Medulla oblongata (tissue), 1 donor: ENCODE results near the gene FBXO4.
A peak's percentile ranks its signal among the peaks of the same experiment; 100 is the strongest.
"Not testable (repeated sequence)": the region's sequence is repeated elsewhere in the genome, so short reads cannot be mapped to it uniquely, and the experiment has no call there.

Experiments
- DNase-seq: peaks from one replicate; pipeline ENCODE4 v3.0.0-alpha.2; 2015; ENCODE audit errors: extremely low spot score

The FBXO4 gene

DNA sequence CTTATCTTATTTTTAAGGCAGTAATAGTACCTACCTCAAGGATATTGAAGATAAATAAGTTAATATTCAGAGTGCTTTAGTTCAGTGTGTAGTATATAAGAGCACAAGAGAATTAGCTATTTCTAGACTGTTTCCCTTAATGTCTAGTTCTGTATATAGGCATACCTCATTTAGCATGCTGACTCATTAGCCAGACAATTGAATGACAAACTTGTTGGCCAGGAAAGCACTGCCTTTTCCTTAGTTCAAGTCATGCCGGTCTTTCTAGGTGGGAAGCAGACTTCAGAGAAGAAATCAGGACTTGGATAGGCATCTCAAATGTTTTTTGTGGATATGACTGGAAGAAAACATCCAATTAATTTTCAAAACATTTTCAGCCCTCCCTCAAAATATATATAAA lies 3.2 kb upstream of the FBXO4 start:
- DNase-seq = no peak

DNA sequence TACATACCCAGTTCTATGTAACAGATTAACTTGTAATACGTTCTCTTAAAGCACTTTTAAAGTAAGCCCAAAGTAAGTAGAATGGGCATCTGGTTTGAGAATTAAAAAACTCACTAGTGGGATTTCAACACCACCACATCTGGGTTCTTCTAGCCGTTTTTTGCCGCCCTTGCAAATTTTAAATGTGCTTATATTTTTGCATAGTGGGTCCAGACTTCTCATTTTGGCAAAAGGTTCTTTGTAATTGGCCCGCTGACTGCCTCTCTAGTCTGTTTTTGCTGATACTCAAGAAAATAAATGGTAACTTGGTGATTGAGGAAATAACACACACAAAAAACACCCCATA lies 582 bp upstream of the FBXO4 start:
- no peak for DNase-seq

DNA sequence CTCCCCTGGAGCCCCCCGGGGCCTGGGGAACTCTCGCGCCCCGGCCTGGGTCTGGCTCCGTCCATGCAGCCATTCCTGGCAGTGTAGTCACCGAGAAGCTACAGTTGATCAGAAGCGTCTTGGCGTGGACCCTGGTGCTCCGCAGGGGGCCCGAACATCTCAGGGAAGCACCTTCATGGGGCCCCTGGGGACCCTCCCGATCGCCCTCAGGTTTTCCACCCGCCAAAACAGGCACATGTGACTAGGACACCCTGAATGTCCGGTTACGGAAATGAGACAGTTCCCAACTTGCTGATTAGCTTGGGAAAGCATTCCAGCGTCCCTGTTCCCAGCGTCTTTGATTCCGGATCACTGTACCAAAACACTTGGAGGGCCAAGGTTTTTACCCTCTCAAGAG lies 472 bp downstream of the FBXO4 start:
- peak; percentile 47 for DNase-seq

DNA sequence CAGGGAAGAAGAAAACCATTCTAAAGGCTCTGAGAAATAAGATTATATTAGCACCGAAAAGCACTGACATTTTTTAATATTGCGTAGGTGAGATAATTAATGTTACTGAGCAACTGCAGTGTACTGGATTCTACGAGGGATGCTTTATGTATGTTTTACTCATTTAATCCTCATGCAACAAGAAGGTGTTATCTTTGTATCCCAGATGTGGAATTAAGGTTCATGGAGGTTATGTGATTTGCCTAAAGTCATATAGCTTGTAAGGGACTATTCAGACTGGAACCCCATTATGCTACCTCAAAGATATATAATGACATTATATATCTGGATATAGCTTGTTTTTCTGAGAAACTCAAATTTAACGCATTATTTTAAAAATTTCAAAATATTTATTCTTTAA lies 2.5 kb downstream of the FBXO4 start:
- no peak for DNase-seq

DNA sequence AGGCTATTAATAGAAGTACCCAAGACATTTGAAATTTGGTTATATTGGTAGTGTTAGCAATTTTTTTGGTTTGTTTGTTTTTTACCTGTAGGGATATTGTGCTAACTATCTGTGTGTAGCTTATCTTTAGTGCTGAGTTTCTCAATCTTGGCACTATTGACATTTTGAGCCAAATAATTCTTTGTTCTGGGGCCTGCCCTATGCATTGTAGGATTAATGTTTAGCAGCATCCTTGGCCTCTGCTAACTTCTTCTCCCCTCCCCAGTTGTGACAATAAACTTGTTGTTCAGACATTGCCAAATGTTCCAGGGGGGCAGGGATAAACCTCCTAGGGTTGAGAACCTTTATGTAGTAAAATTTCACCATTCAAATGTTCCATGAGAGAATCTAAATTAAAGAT lies 4.0 kb downstream of the FBXO4 start:
- DNase-seq = no peak

DNA sequence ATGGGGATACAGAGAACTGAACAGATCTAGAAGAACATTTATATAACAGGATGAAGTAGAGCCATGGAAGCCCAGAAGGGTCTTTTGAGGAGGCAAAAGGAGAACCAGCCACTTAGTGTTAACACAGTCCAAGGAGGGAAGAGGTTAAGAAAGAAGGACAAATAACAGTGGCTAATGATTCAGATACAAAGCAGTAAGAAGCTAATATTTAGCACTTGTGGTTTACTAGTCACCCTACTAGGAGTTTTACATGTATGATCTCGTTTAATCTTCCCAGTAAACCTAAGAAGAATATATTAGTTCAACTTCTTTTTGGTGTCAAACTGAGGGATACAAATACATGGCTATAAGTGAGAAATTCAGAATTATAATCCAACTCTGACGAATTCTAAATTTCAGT lies 7.7 kb downstream of the FBXO4 start:
- DNase-seq = no peak

DNA sequence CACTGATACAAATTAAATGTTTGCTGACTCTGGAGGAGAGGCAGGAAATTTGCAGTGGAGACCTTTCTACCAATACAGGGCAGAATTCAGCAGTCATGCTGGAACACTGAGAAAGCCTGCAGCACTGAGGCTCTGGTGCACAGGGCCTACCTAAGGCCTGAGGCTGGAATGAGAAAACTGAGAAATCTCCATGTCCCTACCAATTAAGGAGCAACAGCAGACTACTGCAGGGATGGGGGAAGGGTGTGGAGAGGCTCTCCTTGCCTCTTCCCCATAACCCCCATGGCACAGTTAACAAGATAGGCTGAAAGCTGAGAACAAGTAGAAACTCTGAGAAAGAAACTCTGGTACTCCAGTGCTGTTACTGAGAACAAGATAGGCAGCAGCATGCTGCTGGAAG lies 10.5 kb downstream of the FBXO4 start:
- no peak for DNase-seq

DNA sequence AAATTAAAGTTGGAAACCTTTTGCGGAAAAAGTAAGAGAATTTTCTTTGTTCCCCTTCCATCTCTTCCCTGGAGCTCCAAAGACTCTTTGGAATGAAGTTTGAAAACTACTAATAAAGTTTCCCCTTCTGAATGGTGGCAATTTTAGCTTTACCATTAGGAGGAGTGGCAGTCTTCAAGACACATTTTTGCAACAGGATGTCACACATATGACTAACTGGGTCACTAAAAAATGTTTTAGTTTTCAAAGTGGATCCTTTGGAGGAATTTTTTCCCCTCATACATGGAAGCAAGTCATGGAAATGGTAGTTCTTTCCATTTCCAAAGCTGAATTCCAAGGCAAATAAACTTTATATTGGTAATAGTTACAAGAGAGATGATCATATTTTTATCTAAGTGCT lies 15.6 kb downstream of the FBXO4 start:
- DNase-seq = no peak

DNA sequence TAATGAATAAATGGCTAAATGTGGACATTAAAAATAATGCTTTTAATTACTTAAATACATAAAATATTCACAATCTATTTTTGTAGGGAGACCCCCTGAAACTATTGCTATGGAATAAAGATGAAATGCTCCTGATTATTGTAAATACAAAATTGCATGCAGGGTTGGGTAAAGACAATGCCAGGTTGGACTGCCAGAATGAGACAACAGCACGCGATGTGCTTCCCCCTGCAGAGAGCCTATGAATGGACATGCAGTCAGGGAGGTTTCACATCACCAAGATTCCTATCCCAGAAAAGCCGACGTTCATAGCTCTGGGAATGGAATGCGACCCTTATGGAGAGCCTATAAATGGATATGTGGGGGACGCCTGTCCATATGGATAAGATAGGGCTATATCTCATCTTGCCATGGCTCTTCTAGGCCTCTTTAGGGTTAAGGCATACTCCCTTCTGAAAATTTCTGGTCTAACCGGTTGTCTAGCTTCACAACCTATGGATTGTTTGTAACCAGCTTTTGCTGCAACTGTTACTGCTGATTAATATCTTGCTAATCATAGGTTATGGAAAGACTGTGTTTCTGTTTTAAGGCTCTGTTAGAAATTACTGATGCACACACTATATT lies 20.4 kb downstream of the FBXO4 start:
- not testable (repeated sequence) for DNase-seq

DNA sequence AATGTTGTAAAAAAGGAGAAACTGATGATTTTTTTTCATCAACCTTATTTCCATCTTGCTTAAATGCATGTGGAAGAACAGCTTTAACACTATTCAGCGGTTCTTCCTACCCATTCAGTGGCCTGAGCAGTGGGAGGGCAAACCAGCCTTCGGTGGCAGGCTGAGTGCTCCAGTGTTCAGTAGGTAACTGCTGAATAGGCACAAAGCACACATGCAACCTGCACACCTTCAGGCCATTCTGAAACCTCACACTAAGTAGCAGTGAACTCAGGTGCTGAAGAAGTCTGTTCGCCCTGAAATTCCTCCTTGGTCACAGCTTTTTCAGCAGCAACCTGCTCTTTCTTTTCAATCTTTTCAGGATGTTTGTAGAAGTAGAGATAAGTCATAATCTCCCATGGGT lies 26.1 kb downstream of the FBXO4 start:
- no peak for DNase-seq

DNA sequence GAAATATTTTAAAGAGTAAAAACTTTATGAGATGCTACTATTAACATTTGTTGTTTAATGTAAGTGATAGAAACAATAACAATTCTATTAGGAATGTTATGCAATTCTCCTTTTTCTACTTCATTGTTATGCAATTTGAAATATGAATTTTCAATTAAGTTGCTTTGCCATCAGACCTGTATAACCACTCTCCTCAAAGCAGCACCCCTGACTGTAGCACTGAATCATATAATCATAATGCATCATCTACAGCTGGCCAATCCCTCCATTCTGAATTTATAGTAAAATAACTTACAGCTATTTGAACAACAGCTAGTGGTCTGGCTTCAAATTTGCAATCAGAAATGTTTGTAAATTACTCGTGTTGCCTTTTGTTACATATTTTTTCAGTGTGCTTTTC lies 29.2 kb downstream of the FBXO4 start:
- no peak for DNase-seq

DNA sequence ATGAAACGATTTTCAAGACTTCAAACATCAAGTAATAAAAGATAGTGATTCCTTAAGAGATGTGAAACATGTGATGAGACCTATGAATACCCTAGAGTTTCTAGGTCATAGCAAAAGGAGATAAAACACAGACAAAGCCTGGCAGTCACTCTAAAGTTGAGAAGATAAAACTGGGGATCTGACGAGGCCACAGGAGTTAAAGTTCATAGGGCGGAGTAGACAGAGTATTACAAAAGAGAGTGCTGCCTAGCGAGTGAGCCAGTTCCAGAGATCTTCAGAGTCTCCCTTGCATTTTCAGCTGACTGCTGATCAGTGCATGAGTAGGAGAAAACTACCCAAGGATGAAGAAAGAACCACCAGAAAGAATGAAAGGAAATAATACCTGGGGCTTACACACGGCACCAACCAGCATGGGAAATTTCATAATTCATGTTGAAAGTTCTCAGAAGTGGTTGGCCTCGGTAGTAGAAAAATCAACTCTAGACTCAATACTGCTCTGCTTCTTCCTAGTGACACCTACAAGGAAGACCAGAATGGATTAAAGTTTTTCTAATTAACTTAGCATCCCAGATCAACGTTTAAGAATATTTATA lies 30.4 kb downstream of the FBXO4 start:
- no peak for DNase-seq

DNA sequence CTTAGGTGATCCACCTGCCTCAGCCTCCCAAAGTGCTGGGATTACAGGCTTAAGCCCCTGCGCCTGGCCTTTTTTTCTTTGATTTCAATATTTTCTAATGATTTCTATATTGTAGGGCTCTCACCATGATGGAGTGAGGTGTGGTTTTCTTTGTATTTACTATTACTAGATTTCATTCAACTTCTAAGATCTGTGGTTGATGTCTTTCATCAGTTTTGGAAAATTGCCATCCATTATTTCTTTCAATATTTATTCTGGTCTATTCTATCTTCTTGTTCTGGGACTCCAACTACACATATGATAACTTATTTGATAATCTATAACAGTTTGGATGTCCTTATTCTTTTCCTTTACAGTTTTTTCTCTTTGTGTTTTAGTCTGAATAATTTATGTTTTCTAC lies 31.9 kb downstream of the FBXO4 start:
- DNase-seq = no peak

DNA sequence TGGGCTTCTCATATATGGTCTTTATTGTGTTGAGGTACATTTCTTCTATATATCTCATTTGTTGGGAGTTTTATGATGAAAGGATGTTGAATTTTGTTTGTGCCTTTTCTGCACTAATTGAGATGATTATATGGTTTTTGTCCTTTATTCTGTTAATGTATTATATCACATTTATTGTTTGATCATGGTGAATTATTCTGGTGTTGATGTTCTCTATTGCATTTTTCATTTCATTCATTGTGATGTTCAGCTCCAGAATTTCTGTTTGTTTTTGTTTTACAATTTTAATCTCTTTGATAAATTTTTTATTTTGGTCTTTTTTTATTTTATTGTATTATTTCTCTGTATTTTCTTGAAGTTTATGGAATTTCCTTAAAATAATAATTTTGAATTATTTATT lies 35.4 kb downstream of the FBXO4 start:
- no peak for DNase-seq

DNA sequence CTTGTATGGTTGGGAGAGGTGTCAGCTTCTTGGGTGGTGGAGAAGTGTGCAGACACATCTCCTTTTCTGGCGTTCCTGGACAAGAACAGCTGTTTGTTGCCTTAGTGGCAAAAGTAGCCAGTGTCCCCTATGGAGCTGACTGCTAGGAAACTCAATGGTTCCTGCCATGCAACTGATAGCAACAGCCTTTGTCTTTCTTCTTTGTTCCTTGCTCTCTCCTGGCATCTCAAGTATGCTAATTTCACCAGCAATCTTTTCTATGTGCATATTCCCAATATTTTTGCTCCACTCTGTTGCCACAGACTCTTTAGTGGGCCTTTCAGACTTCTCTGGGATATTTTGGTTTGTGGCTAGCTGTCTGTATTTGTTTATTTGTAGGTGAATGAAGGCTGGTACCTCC lies 36.7 kb downstream of the FBXO4 start:
- no peak for DNase-seq

DNA sequence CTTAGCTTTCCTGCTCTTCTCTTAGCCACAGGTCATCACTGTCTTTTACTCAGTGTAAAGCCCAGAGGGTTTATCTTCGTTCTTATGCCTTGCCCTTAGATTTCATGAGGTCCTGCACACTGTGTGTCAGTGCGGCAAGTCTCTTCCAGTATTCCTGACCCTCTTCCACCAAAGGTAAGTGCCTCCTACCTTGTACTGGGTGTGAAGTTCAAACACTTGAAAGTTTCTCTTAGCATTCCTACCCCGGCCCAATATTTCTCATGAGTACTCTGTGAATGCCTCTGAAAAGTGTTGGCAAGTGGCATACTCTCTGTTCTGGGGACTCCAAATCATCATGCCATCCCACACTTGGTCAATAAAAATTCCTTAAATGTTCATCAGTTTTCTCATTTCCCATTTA lies 37.4 kb downstream of the FBXO4 start:
- no peak for DNase-seq

DNA sequence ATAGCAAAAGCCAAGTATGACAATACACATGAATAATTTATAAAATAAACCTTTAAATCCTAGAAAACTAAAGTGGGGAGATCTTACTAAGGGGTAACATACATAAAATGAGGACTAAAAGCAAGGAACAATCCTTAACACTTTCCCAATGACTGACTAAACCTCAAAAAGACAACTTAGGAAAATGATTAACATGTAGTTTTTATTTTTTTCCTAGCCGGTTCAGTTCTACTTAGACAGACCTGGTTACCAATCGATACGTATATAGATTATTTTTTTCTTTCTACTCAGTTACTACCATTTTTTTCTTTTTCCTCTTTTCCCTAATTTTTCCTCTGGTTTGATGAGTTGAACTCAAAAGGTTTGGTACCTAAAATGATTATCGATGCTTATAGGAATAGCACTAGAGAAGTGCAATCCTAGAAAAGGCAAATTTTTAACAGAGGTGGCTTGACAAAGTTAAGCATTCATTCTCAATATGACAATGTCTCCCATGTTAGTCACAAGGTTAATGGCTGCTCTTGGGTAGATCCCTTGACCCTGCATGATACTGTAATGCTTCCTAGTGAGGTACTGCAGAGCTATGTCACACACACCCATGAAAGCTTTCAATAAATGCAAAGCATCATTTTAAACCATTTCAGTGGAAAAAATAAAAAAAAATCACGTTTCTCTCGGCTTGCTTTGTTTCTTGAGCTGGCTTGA lies 41.5 kb downstream of the FBXO4 start:
- DNase-seq = no peak

DNA sequence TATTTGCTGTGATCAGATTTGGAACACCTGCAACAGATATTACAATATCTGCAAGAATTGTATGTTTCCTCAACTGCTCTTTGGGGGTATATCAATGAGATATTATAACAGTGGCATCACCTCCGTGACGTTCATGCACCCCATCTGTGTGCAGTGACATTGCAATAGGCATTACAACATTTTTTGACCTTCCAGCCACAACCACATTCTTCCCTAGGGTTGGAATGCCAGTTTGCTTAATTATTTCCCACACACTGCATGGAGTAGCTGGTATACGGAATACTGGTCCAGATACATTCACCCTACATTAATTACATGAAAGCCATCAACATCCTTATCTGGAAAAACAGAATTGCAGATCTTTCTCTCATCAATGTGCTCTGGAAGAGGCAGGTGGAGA lies 42.3 kb downstream of the FBXO4 start:
- DNase-seq = no peak

DNA sequence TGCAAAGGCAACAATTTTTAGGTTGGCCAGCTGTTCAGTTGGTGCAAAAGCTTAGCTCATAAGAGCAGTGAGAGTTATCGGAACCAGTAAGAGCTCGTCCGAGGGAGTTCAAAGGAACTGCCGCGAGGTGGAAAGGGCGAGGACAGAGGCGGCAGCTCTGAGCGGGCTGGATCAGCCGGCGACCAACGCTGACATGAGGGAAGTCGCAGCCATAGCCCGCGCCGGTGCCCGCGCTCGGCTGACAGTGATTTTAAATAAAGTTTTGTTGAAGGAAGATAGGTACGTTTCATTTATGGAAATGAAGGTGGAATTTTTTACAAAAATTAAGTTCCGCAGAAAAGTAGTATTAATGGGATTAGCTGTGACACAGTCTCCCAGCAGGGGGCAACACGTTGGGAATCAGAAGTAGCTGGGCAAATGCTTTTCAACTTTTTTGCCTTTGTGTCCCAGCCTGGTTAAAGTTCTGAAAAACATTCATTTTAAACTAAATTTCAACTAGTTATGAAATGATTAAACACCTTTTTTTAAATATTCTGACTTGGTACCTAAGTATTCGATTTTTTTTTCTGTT lies 43.2 kb downstream of the FBXO4 start:
- no peak for DNase-seq

DNA sequence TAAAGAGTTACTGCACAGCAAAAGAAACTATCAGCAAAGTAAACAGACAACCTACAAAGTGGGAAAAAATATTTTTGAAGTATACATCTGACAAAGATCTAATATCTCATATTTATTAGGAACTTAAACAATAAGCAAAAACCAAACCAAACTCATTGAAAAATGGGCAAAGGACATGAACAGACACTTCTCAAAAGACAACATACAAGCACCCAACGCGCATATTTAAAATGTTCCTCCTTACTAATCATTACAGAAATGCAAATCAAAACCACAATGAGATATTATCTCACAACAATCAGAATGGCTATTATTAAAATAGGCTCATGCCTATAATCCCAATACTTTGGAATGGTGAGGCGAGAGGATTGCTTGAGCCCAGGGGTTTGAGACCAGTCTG lies 48.0 kb downstream of the FBXO4 start:
- DNase-seq = no peak

DNA sequence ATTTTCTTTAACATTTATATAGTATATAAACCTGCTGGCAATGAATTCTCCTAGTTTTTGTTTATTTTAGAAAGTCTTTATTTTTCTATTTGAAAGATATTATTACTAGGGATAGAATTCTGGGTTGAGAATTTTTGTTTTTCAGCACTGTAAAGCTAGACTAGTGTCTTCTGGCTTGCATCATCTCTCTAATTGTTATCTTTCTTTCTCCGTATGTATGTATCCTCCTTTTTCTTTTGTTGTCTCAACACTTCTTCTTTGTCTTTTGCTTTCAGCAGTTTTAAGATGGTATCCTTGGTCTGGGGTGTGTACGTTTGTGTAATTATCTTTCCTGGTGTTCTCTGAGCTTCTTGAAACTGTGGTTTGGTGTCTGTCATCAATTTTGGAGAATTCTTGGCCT lies 48.8 kb downstream of the FBXO4 start:
- DNase-seq = no peak

DNA sequence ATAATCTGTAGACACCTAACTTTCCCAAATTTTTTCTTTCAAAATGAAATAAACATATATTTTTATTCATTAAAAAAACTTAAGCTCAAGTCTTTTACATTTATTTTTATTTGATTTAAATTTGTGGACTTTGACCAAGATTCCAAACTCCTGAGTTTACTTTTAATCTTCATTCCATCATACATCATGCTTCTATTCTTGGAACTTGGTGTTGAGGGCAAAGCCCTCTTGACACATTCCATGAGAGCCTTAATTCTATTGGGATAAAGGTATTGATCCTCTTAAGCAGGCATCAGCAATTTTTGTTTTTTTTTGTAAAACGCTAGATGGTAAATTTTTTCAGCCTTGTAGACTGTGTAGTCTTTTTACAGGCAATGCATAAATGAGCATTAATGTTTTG lies 53.6 kb downstream of the FBXO4 start:
- no peak for DNase-seq

DNA sequence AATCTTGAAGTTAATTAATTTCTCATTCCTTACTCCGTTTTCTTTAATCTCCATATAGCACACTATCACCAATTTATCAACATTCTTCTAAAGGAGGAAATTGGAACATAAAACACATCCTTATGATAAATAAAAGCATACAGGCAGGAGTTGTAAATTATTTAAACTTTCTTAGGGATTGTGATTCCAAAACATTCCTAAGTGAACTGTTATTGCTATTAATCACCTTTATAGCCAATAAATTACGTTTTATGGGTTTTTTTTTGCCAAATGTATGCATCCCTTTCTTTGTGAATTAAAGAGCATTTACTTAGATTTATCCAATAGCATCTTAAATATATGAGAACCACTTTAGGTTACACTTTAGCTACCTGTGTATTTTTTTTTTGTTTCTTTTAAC lies 55.3 kb downstream of the FBXO4 start:
- no peak for DNase-seq
